Neural cell (in vitro differentiated cells): ENCODE data around the gene KLHL2. TPM values are rescaled to one million over a fixed set of nuclear protein-coding genes. Genes with fewer than 3 reads are reported as not detected.

Experiments
- H2AFZ ChIP-seq: fragments of 200-600, 300-800 bp; sonication (generic), shearing (Covaris generic); 2 replicates; pipeline ENCODE4 v1.6.0; 2014; ENCODE audit warnings: low read depth, mild to moderate bottlenecking, antibody characterized with exemption, low read length, moderate library complexity
- H3F3A ChIP-seq: fragments of 200-600 bp; shearing (Covaris generic); 2 replicates; pipeline ENCODE4 v1.6.1; 2016; ENCODE audit warnings: mild to moderate bottlenecking, moderate library complexity, mixed read lengths, antibody characterized with exemption, low read length; ENCODE audit not compliant: insufficient read depth, poor library complexity, severe bottlenecking
- H3K27ac ChIP-seq: fragments of 200-600, 300-800 bp; sonication (generic), shearing (Covaris generic); 2 replicates; pipeline ENCODE4 v1.5.1; 2014; ENCODE audit warnings: mild to moderate bottlenecking, low read length, moderate library complexity
- H3K27me3 ChIP-seq: fragments of 300-800, 200-600 bp; sonication (generic), shearing (Covaris generic); 2 replicates; pipeline ENCODE4 v1.6.0; 2014; ENCODE audit warnings: mild to moderate bottlenecking, low read depth, low read length, moderate library complexity; ENCODE audit not compliant: insufficient read depth
- H3K36me3 ChIP-seq: fragments of 300-800, 200-600 bp; sonication (generic), shearing (Covaris generic); 2 replicates; pipeline ENCODE4 v1.5.1; 2014; ENCODE audit warnings: mild to moderate bottlenecking, antibody characterized with exemption, low read length, moderate library complexity; ENCODE audit not compliant: insufficient read depth
- H3K4me2 ChIP-seq: fragments of 300-800, 200-600 bp; sonication (generic), shearing (Covaris generic); 2 replicates; pipeline ENCODE4 v1.6.0; 2014; ENCODE audit warnings: mild to moderate bottlenecking, low read length
- H3K4me3 ChIP-seq: fragments of 300-800, 200-600 bp; sonication (generic), shearing (Covaris generic); 2 replicates; pipeline ENCODE4 v1.5.1; 2014; ENCODE audit warnings: mild to moderate bottlenecking, low read length, moderate library complexity
- H3K79me2 ChIP-seq: fragments of 200-600 bp; shearing (Covaris generic); replicated peaks from 2 replicates; pipeline ENCODE4 v1.6.0; 2014; ENCODE audit warnings: mild to moderate bottlenecking, low read length, moderate library complexity; ENCODE audit not compliant: insufficient read depth
- H3K9ac ChIP-seq: fragments of 300-800, 200-600 bp; sonication (generic), shearing (Covaris generic); 2 replicates; pipeline ENCODE4 v1.6.1; 2016; ENCODE audit warnings: mild to moderate bottlenecking, low read length, mixed read lengths
- H3K9me2 ChIP-seq: fragments of 200-600 bp; shearing (Covaris generic); 2 replicates; pipeline ENCODE4 v1.6.1; 2016; ENCODE audit warnings: mild to moderate bottlenecking, low read length, mixed read lengths; ENCODE audit not compliant: insufficient read depth
- H3K9me3 ChIP-seq: fragments of 200-600, 300-800 bp; sonication (generic), shearing (Covaris generic); 2 replicates; pipeline ENCODE4 v1.6.1; 2016; ENCODE audit warnings: mild to moderate bottlenecking, mixed run types, low read length, moderate library complexity, mixed read lengths
- H4K20me1 ChIP-seq: fragments of 200-600 bp; shearing (Covaris generic); 2 replicates; pipeline ENCODE4 v1.6.1; 2016; ENCODE audit warnings: mild to moderate bottlenecking, mixed run types; ENCODE audit not compliant: insufficient read depth
- EP300 ChIP-seq: fragments of 450-650 bp; conservative IDR thresholded peaks from 2 replicates; pipeline ENCODE4 v1.6.1; 2014; ENCODE audit warnings: antibody characterized with exemption, mild to moderate bottlenecking, moderate library complexity; ENCODE audit not compliant: poor library complexity, severe bottlenecking
- EZH2 ChIP-seq: fragments of 200-600, 300-800 bp; shearing (Covaris generic), sonication (generic); IDR thresholded peaks from 2 replicates; pipeline ENCODE4 v1.6.1; 2014; ENCODE audit warnings: antibody characterized with exemption, low read length, borderline replicate concordance, mild to moderate bottlenecking; ENCODE audit not compliant: insufficient read depth, poor library complexity, severe bottlenecking
- MXI1 ChIP-seq: fragments of 450-650 bp; conservative IDR thresholded peaks from 2 replicates; pipeline ENCODE4 v1.6.1; 2014; ENCODE audit warnings: antibody characterized with exemption, mild to moderate bottlenecking; ENCODE audit not compliant: poor library complexity, severe bottlenecking
- POLR2AphosphoS5 ChIP-seq: IDR thresholded peaks from 2 replicates; pipeline ENCODE4 v1.6.1; 2012
- RAD21 ChIP-seq: fragments of 450-650 bp; conservative IDR thresholded peaks from 2 replicates; pipeline ENCODE4 v1.6.1; 2014; ENCODE audit warnings: antibody characterized with exemption, mild to moderate bottlenecking, moderate library complexity
- SMC3 ChIP-seq: fragments of 450-650 bp; conservative IDR thresholded peaks from 2 replicates; pipeline ENCODE4 v1.6.1; 2014; ENCODE audit warnings: antibody characterized with exemption, mild to moderate bottlenecking, moderate library complexity; ENCODE audit not compliant: poor library complexity
- TAF1 ChIP-seq: IDR thresholded peaks from 2 replicates; pipeline ENCODE4 v1.6.1; 2012; ENCODE audit warnings: low read depth
- polyA plus RNA-seq: library from polyadenylated mRNA; depleted of rRNA; stranded (reverse); fragments of >200 nt; gene quantifications from 2 replicates; pipeline ENCODE4 v1.2.3, GENCODE V29; 2014
- TF ChIP-seq, protein P1 (sequence below): IDR thresholded peaks from 2 replicates; pipeline ENCODE4 v1.6.1; 2012; ENCODE audit warnings: borderline replicate concordance
- TF ChIP-seq, protein P2 (sequence below): fragments of 450-650 bp; IDR thresholded peaks from 2 replicates; pipeline ENCODE4 v1.5.1; 2014; ENCODE audit warnings: antibody characterized with exemption, mild to moderate bottlenecking, moderate library complexity; ENCODE audit not compliant: poor library complexity, severe bottlenecking

Gene KLHL2
- polyA plus RNA-seq, 1 donor from 2014 or later = 42.8 TPM

DNA sequence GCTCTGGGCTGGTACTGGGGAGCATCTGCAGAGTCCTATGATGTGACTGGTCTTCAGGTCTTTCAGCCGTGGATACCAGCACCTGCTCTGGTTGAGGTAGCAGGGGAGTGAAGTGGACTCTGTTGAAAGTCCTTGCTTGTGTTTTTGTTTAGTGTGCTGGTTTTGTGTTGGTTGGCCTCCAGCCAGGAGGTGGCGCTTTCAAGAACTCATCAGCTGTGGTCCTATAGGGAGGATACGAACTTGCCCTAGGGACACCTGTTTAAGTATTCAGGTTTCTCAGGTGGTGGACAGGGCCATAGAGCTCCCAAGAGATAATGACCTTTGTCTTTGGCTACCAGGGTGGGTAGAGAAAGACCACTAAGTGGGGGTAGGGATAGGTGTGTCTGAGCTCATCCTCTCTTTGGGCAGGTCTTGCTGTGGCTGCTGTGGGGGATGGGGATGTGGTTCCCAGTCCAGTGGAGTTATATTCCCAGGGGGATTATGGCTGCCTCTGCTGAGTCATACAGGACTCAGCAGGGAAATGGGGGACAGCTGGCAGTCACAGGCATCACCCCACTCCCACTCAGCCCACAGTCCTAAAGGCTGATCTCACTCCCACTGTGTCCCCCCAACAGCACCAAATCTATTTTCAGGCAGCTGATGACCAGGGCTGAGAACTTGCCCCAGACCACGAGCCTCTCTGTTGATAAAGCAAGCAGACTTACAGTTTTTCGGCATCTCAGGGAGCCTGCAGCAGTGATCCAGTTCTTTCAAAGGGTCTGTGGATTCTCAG lies 144.2 kb downstream of the KLHL2 start:
- no peak overlapping the region for H3K9ac ChIP-seq
- no peaks in the 10 kb centered on the region for H3K9me2 ChIP-seq
- no peak overlapping the region for H2AFZ ChIP-seq
- no peak overlapping the region for H3K27ac ChIP-seq
- no peak for TF ChIP-seq TAF1
- TF ChIP-seq POLR2AphosphoS5 = no peak
- TF ChIP-seq, protein P1, sequence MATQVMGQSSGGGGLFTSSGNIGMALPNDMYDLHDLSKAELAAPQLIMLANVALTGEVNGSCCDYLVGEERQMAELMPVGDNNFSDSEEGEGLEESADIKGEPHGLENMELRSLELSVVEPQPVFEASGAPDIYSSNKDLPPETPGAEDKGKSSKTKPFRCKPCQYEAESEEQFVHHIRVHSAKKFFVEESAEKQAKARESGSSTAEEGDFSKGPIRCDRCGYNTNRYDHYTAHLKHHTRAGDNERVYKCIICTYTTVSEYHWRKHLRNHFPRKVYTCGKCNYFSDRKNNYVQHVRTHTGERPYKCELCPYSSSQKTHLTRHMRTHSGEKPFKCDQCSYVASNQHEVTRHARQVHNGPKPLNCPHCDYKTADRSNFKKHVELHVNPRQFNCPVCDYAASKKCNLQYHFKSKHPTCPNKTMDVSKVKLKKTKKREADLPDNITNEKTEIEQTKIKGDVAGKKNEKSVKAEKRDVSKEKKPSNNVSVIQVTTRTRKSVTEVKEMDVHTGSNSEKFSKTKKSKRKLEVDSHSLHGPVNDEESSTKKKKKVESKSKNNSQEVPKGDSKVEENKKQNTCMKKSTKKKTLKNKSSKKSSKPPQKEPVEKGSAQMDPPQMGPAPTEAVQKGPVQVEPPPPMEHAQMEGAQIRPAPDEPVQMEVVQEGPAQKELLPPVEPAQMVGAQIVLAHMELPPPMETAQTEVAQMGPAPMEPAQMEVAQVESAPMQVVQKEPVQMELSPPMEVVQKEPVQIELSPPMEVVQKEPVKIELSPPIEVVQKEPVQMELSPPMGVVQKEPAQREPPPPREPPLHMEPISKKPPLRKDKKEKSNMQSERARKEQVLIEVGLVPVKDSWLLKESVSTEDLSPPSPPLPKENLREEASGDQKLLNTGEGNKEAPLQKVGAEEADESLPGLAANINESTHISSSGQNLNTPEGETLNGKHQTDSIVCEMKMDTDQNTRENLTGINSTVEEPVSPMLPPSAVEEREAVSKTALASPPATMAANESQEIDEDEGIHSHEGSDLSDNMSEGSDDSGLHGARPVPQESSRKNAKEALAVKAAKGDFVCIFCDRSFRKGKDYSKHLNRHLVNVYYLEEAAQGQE = no peak
- TF ChIP-seq EP300 = no peak
- TF ChIP-seq SMC3 = no peak
- TF ChIP-seq, protein P2, sequence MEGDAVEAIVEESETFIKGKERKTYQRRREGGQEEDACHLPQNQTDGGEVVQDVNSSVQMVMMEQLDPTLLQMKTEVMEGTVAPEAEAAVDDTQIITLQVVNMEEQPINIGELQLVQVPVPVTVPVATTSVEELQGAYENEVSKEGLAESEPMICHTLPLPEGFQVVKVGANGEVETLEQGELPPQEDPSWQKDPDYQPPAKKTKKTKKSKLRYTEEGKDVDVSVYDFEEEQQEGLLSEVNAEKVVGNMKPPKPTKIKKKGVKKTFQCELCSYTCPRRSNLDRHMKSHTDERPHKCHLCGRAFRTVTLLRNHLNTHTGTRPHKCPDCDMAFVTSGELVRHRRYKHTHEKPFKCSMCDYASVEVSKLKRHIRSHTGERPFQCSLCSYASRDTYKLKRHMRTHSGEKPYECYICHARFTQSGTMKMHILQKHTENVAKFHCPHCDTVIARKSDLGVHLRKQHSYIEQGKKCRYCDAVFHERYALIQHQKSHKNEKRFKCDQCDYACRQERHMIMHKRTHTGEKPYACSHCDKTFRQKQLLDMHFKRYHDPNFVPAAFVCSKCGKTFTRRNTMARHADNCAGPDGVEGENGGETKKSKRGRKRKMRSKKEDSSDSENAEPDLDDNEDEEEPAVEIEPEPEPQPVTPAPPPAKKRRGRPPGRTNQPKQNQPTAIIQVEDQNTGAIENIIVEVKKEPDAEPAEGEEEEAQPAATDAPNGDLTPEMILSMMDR = no peak
- H3K4me3 ChIP-seq = no peak overlapping the region
- H3K79me2 ChIP-seq = no peaks in the 10 kb centered on the region
- H3K27me3 ChIP-seq = no peaks in the 10 kb centered on the region
- H3K4me2 ChIP-seq = no peak overlapping the region
- no peaks in the 10 kb centered on the region for H3K36me3 ChIP-seq
- no peaks in the 10 kb centered on the region for H4K20me1 ChIP-seq
- H3F3A ChIP-seq = no peaks in the 10 kb centered on the region
- no peaks in the 10 kb centered on the region for H3K9me3 ChIP-seq

GRCh38 chr4:165355900-165356300 lies 148.5 kb downstream of the KLHL2 start:
- TF ChIP-seq RAD21 (peak; percentile 61), TAF1 (no peak), EP300 (no peak), SMC3 (peak; percentile 68), POLR2AphosphoS5 (no peak), EZH2 (no peak), MXI1 (no peak)
- TF ChIP-seq, protein P1 = no peak
- TF ChIP-seq, protein P2 = peak; percentile 59
- Histone ChIP-seq H2AFZ (no peak overlapping the region), H3K27ac (no peak overlapping the region), H3K4me2 (no peak overlapping the region), H3K36me3 (no peaks in the 10 kb centered on the region), H3K79me2 (no peaks in the 10 kb centered on the region), H3F3A (no peaks in the 10 kb centered on the region), H3K9ac (no peak overlapping the region), H3K27me3 (no peaks in the 10 kb centered on the region), H4K20me1 (no peaks in the 10 kb centered on the region), H3K4me3 (no peak overlapping the region), H3K9me3 (no peaks in the 10 kb centered on the region), H3K9me2 (no peaks in the 10 kb centered on the region)
